C4-2B (cell line): ENCODE measurements around the gene NSD1.

ENCODE experiments used
- ZFX ChIP-seq: fragments of 450-650 bp; IDR thresholded peaks from 2 replicates; pipeline ENCODE4 v1.6.1; 2017
- TF ChIP-seq, protein P1 (sequence below): fragments of 450-650 bp; conservative IDR thresholded peaks from 2 replicates; pipeline ENCODE4 v1.5.1; 2017; ENCODE audit warnings: mild to moderate bottlenecking

DNA sequence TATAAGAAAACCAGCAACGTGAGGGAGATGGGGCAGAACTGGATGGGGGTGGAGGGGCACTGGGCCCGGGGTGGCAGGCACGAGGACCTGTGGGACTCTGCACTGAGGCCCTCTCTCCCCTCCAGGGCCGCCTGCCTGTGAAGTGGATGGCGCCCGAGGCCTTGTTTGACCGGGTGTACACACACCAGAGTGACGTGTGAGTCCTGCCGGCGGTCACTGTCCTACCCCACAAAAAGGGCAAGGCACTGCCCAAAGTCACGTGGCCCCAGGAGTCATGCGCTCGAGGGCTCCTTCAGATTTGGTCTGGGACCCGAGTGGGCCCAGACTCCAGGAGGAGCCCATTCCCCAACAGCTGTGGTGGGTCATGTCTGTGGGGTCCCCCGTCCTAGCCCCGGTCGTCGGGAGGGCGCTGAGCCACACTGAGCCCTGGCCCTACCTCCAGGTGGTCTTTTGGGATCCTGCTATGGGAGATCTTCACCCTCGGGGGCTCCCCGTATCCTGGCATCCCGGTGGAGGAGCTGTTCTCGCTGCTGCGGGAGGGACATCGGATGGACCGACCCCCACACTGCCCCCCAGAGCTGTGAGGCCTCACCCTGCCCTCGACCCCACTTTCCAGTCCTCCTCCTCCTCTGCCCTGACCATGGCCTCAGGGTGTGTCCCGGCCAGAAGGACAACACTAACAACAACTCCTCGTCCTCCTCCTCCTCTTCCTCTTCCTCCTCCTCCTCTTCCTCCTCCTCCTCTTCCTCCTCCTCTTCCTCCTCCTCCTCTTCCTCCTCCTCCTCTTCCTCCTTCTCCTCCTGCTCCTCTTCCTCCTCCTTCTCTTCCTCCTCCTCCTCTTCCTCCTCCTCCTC is 37.2 kb upstream of the NSD1 start:
- TF ChIP-seq, protein P1, sequence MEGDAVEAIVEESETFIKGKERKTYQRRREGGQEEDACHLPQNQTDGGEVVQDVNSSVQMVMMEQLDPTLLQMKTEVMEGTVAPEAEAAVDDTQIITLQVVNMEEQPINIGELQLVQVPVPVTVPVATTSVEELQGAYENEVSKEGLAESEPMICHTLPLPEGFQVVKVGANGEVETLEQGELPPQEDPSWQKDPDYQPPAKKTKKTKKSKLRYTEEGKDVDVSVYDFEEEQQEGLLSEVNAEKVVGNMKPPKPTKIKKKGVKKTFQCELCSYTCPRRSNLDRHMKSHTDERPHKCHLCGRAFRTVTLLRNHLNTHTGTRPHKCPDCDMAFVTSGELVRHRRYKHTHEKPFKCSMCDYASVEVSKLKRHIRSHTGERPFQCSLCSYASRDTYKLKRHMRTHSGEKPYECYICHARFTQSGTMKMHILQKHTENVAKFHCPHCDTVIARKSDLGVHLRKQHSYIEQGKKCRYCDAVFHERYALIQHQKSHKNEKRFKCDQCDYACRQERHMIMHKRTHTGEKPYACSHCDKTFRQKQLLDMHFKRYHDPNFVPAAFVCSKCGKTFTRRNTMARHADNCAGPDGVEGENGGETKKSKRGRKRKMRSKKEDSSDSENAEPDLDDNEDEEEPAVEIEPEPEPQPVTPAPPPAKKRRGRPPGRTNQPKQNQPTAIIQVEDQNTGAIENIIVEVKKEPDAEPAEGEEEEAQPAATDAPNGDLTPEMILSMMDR, result no peak
- TF ChIP-seq ZFX, result no peak
